Measurements from ENCODE around the gene SEPTIN14.
"Not testable (repeated sequence)": the region's sequence is repeated elsewhere in the genome, so short reads cannot be mapped to it uniquely, and the experiment has no call there.

The SEPTIN14 gene

GRCh38 chr7:55774327-55775050 lies 88.1 kb downstream of the SEPTIN14 start:
- CTCF ChIA-PET = no interaction called here
- WGBS (ENCODE audit: insufficient coverage) = 74% methylated on average over 10 of the region's 14 CpGs
- H3K4me3 ChIP-seq (ENCODE audit: control insufficient read depth in 1 of 7, extremely low read depth in 1 of 7, insufficient read depth in 4 of 7, low read depth in 2 of 7, low read length in 6 of 7) = no peak overlapping the region
- no peaks in the 10 kb centered on the region for H3K27me3 ChIP-seq (replicated peaks in 2 of 5; ENCODE audit: control insufficient read depth in 4 of 5, insufficient read depth in 5 of 5, low read length in 4 of 5)
- POLR2A ChIA-PET = no interaction called here
- H3K27ac ChIP-seq (ENCODE audit: insufficient read depth in 1 of 2, low read depth in 1 of 2, low read length in 2 of 2, poor library complexity in 1 of 2, severe bottlenecking in 2 of 2) = no peak overlapping the region
- DNase-seq = no peak
- H3K4me1 ChIP-seq (ENCODE audit: control extremely low read depth in 1 of 4, control insufficient read depth in 4 of 4, insufficient read depth in 4 of 4, low read length in 3 of 4) = no peaks in the 10 kb centered on the region
- H3K9me3 ChIP-seq (ENCODE audit: control extremely low read depth in 1 of 5, control insufficient read depth in 4 of 5, insufficient read depth in 2 of 5, low read depth in 1 of 5, low read length in 4 of 5) = peaks cover 0 to 3% (median 0%) of the 10 kb centered on the region in 5 experiments
- no peaks in the 10 kb centered on the region for H3K36me3 ChIP-seq (ENCODE audit: control insufficient read depth in 4 of 4, insufficient read depth in 4 of 4, low read length in 3 of 4)

GRCh38 chr7:55770778-55771177 lies 91.8 kb downstream of the SEPTIN14 start:
- Histone ChIP-seq H3K27ac (ENCODE audit: insufficient read depth in 1 of 2, low read depth in 1 of 2, low read length in 2 of 2, poor library complexity in 1 of 2, severe bottlenecking in 2 of 2) (no peak overlapping the region), H3K4me1 (ENCODE audit: control extremely low read depth in 1 of 4, control insufficient read depth in 4 of 4, insufficient read depth in 4 of 4, low read length in 3 of 4) (no peaks in the 10 kb centered on the region), H3K9me3 (ENCODE audit: control extremely low read depth in 1 of 5, control insufficient read depth in 4 of 5, insufficient read depth in 2 of 5, low read depth in 1 of 5, low read length in 4 of 5) (no peaks in the 10 kb centered on the region), H3K4me3 (ENCODE audit: control insufficient read depth in 1 of 7, extremely low read depth in 1 of 7, insufficient read depth in 4 of 7, low read depth in 2 of 7, low read length in 6 of 7) (no peak overlapping the region), H3K36me3 (ENCODE audit: control insufficient read depth in 4 of 4, insufficient read depth in 4 of 4, low read length in 3 of 4) (no peaks in the 10 kb centered on the region), H3K27me3 (replicated peaks in 2 of 5; ENCODE audit: control insufficient read depth in 4 of 5, insufficient read depth in 5 of 5, low read length in 4 of 5) (no peaks in the 10 kb centered on the region)
- WGBS (ENCODE audit: insufficient coverage) = 96% methylated on average over 5 of the region's 10 CpGs
- POLR2A ChIA-PET = no interaction called here
- CTCF ChIA-PET = no interaction called here
- DNase-seq = no peak

- POLR2A ChIA-PET; H3K27me3 ChIP-seq (replicated peaks in 2 of 5; ENCODE audit: control insufficient read depth in 4 of 5, insufficient read depth in 5 of 5, low read length in 4 of 5); H3K4me3 ChIP-seq (ENCODE audit: control insufficient read depth in 1 of 7, extremely low read depth in 1 of 7, insufficient read depth in 4 of 7, low read depth in 2 of 7, low read length in 6 of 7); H3K27ac ChIP-seq (ENCODE audit: insufficient read depth in 1 of 2, low read depth in 1 of 2, low read length in 2 of 2, poor library complexity in 1 of 2, severe bottlenecking in 2 of 2); DNase-seq; H3K9me3 ChIP-seq (ENCODE audit: control extremely low read depth in 1 of 5, control insufficient read depth in 4 of 5, insufficient read depth in 2 of 5, low read depth in 1 of 5, low read length in 4 of 5); H3K36me3 ChIP-seq (ENCODE audit: control insufficient read depth in 4 of 4, insufficient read depth in 4 of 4, low read length in 3 of 4); H3K4me1 ChIP-seq (ENCODE audit: control extremely low read depth in 1 of 4, control insufficient read depth in 4 of 4, insufficient read depth in 4 of 4, low read length in 3 of 4); CTCF ChIA-PET: not testable (repeated sequence)
- 73% methylated on average over 3 of the region's 6 CpGs for WGBS (ENCODE audit: insufficient coverage)
These were observed 109.2 kb downstream of the SEPTIN14 start for GRCh38 chr7:55753274-55753862.

- H3K27ac ChIP-seq (ENCODE audit: insufficient read depth in 1 of 2, low read depth in 1 of 2, low read length in 2 of 2, poor library complexity in 1 of 2, severe bottlenecking in 2 of 2); H3K9me3 ChIP-seq (ENCODE audit: control extremely low read depth in 1 of 5, control insufficient read depth in 4 of 5, insufficient read depth in 2 of 5, low read depth in 1 of 5, low read length in 4 of 5); H3K4me3 ChIP-seq (ENCODE audit: control insufficient read depth in 1 of 7, extremely low read depth in 1 of 7, insufficient read depth in 4 of 7, low read depth in 2 of 7, low read length in 6 of 7); DNase-seq; H3K4me1 ChIP-seq (ENCODE audit: control extremely low read depth in 1 of 4, control insufficient read depth in 4 of 4, insufficient read depth in 4 of 4, low read length in 3 of 4); H3K36me3 ChIP-seq (ENCODE audit: control insufficient read depth in 4 of 4, insufficient read depth in 4 of 4, low read length in 3 of 4); POLR2A ChIA-PET; CTCF ChIA-PET; H3K27me3 ChIP-seq (replicated peaks in 2 of 5; ENCODE audit: control insufficient read depth in 4 of 5, insufficient read depth in 5 of 5, low read length in 4 of 5): not testable (repeated sequence)
- WGBS (ENCODE audit: insufficient coverage) = 96% methylated on average over 9 of the region's 20 CpGs
These were observed 117.8 kb downstream of the SEPTIN14 start for GRCh38 chr7:55744706-55745105.

Measured in common myeloid progenitor, CD34-positive (primary cell).